Stimulated activated CD4-positive, alpha-beta T cell treated with anti-CD3 and anti-CD28 coated beads, Interleukin-1b, Interleukin-23, amount 100 ng/mL, for 24 hours (primary cell): ENCODE results near the gene RBMS3.
"Not testable (repeated sequence)": the region's sequence is repeated elsewhere in the genome, so short reads cannot be mapped to it uniquely, and the experiment has no call there.

Source experiments
- DNase-seq, 4 experiments: peaks; one replicate each; pipeline ENCODE4 v3.0.0-alpha.2; 2020; ENCODE audit warnings: low read depth in 4 of 4, low spot score in 1 of 4

RBMS3 gene

DNA sequence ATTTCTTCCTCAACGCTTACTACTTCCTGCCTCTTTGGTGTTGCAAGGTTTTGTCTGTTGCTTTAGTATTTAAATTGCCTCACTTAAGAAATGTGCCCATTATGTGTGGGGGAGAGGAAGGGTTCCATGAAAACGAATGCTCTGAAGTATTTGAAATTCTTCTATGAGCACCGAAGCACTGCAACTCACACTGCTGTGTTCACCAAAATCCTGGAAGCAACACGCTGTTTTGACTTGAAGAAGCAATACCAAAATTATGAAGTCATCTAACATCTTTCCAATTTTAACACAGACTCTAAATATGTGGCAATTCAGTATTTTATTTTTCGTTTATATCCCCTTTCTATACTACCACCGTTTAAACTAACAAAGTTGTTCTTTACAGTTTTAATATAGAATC lies 101.5 kb downstream of the RBMS3 start:
- DNase-seq: no peak

- no peak for DNase-seq
Measured at GRCh38 chr3:29382845-29383244, 102.0 kb downstream of the RBMS3 start.

DNA sequence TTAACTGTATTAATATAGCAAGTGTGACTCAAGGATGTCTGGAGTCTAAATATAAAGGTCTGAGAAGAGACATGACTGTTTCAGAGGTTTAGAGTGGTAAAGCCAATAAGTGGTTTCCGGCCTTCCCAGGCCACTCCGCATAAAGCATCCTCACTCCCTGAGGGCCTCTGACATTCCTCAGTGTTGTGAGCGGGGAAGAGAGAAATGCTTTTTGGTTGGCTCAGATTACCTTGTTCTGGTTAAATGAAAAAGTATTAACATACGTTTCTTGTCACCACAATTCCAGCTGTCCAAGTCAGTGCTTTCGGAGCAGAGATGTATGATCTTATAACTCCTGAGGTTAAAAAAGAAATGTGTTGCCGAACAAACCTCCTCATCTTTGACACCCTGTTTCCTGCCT lies 103.8 kb downstream of the RBMS3 start:
- no peak for DNase-seq

DNA sequence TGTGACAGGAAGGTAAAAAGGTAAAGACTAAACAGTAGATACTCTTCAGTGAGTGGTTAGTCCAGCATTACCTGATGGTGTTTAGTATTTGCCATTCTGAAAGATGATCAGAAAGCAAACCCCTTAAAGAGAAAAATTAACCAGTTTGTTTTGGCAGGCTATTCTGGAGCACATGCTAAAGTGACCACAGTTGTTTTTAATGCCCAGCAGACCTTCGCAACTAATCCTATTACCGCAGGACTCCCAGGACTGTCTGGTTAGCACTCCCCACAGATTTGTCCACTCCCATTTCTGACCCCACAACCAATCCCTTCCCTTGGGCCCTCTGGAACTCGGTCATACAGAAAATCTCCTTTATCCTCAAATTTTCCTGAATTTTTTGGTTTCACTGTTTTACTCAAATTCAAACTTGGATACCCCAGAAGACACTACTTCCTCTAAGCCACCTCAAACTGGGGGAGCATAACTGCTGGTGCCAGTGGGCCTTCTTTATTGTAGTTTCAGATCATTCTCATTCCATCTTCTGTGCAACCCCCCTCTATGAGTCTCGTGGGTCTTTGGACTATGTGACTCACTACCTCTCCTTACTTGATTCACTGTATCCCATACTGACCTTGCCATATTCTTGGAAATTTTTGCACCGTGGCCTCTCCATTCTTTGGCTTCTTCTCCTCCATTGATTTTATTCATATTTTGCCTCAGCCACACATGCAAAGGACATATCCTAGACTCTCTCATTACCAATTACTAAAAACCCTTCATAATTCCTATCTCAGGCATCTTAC lies 104.4 kb downstream of the RBMS3 start:
- DNase-seq: no peak

DNA sequence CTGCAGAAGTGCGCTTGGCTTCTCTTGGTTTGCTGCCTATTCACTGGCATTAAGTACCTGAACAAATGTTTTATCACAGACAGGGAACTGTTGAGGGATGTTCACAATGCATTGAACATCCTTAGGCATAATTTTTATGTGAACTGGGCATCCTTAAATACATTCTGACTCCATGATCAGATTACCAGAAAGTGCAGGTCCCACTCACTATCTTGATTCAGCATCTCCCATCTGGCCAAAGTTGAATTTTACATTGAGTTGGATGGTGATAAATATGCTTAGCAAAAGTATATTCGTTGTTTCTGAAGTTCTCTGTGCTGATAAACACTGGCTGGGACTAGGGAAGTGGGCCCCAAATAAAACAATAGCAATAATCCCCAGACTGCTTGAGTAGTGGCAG lies 108.5 kb downstream of the RBMS3 start:
- no peak for DNase-seq

- DNase-seq: no peak
Measured at GRCh38 chr3:29392625-29393388, 111.9 kb downstream of the RBMS3 start.

GRCh38 chr3:29393946-29394345 lies 113.1 kb downstream of the RBMS3 start:
- not testable (repeated sequence) for DNase-seq

DNA sequence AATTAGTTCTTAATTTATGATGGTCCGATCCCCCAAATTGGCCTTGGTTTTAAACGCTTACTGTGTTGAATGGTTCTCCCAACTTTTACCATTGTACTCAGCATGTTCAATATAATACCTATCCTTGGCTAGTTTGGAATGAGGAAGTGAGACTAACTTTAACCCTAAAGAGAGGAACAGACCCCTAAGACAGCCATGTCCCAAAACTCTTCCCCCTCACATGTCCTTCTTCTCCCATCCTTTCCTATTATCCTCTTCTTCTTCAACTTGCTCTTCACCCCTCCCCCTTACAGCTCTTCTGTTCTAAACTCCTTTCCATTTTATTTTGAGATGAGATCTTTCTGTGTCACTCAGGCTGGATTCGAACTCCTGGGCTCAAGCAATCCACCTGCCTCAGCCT lies 116.5 kb downstream of the RBMS3 start:
- DNase-seq: no peak

GRCh38 chr3:29398787-29399186 lies 117.9 kb downstream of the RBMS3 start:
- DNase-seq: no peak

- DNase-seq: no peak
Measured at GRCh38 chr3:29406291-29406832, 125.5 kb downstream of the RBMS3 start.

DNA sequence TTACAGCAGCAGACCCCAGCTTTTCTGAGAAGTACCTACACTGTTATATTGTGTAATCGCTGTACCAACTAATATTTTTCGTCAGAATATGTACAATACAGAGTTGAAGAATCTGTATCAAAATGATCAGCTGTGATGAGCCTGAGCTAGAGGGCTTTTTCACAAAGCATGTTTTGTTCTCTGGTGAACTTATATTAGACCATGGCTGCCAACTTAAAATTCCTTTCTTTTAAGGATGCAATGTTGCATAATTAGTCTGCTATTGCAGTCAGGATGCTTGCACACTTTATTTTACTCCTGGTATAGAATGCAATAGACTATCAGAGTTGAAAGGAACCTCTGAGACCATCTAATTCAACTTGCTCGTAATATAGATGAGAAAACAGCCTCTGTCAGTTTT lies 127.8 kb downstream of the RBMS3 start:
- no peak for DNase-seq

GRCh38 chr3:29409409-29409808 lies 128.5 kb downstream of the RBMS3 start:
- DNase-seq: no peak

GRCh38 chr3:29410220-29410619 lies 129.3 kb downstream of the RBMS3 start:
- no peak for DNase-seq

- DNase-seq: no peak
Measured at GRCh38 chr3:29410660-29411405, 130.0 kb downstream of the RBMS3 start.

DNA sequence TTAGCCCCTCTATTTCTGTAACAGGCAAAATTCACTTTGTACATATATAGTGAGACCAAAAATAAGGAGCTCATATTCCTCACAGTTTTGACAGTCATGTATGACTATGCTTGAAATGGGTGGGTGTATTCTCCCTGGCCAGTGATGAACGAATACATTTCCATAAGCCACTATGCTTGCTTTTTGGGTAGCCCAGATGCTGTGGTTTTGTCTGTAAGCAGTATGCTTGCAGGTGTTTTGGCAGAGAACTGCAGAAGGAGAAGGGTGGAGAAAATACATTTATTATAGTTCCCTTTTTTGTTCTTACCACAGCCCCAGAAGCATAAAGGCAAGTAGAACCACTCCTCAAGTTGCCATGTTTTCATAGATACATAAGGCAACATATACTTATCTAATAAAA lies 131.2 kb downstream of the RBMS3 start:
- DNase-seq: no peak

DNA sequence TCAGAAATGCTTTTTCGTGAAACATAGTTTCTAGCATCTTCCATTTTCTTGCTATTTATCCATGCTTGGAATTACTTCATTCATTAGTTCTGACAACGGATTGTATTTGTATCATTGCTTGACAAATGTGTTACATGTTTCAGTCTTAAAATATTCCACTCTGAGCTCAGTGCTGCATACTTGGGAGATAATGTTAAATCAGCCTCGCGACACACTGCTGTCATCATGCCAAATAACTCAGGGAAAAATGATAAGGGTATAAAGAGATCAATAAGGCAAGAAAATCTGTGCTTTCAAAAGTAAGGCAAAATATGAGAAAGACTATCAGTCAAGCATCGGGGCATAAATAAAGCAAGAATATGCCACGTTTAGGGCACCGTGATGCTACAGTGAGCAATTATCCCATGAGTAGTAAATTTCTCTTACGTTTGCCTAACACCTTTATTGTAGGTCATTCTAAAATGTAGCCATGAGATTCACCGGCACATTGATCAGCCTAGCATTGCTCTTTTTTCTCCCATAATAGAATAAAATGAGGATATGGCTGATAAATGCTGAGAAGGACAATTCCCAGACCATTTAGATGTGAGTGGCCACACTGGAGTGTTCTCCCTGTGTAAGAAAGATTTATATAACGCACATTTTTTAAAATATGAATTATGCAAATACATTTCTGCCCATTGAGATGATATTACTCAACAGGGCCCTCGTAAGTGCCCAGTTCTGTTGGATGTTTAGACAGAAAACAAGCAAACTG lies 133.8 kb downstream of the RBMS3 start:
- DNase-seq: no peak

- DNase-seq: no peak
Measured at GRCh38 chr3:29415482-29416223, 134.8 kb downstream of the RBMS3 start.

DNA sequence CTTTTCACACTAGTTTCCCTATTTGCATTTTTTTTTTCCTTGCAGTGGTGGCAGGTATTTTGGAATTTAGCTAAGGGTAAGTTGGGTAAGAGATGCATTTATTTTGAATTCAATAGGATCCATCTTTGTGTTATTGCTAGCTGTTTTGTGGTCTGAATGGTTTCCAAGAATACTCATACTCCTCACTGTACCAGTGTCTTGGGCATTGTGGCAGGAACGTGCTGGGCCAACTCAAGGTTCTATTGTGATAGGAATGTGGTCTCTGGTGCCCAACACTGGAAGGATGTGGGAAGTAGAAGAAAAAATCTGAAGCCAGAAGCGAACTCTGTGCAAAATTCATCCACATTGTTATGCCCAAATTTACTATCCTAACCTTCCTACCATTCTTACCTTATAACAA lies 135.6 kb downstream of the RBMS3 start:
- DNase-seq: no peak

DNA sequence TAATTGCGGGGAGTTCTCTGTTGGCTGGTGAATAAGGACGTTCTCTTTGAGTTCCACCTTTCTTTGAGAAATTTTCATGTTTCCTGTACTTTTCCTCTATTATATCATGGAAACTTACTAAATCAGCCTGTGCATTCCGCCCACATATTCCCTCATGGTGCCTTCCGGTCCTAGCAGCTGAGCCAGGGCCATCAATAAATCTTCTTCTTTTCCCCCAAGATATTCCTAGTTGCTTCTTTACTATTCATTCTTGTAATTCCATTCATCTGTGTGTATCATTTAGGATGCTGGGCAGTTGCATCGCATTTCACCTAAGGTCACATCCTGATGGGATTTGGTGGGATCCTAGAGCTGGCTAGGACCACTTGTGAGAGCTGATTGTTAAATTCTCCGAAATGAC lies 139.2 kb downstream of the RBMS3 start:
- no peak for DNase-seq
